H1 (cell line): ENCODE data around the gene TAB3. TPM values are rescaled to one million over a fixed set of nuclear protein-coding genes. Genes with fewer than 3 reads are reported as not detected.

ENCODE experiments used
- BRCA1 ChIP-seq: IDR thresholded peaks from 2 replicates; pipeline ENCODE4 v1.6.1; 2012; ENCODE audit warnings: low read depth, low read length, improper control_type of control experiment
- CEBPB ChIP-seq: IDR thresholded peaks from 2 replicates; pipeline ENCODE4 v1.6.1; 2012; ENCODE audit warnings: low read depth, low read length
- CHD2 ChIP-seq: IDR thresholded peaks from 2 replicates; pipeline ENCODE4 v1.6.1; 2012; ENCODE audit warnings: low read length, improper control_type of control experiment
- EGR1 ChIP-seq: IDR thresholded peaks from 2 replicates; pipeline ENCODE4 v1.6.1; 2011; ENCODE audit warnings: low read depth, low read length, borderline replicate concordance
- HDAC2 ChIP-seq, 2 experiments: fragments of 300-600 bp in 1 of 2; sonication (generic) in 1 of 2; IDR thresholded peaks; 2 replicates each; pipeline ENCODE4 v1.6.1; 2011 to 2012; ENCODE audit warnings: low read depth in 2 of 2, low read length in 2 of 2, mild to moderate bottlenecking in 2 of 2, moderate library complexity in 2 of 2, borderline replicate concordance in 1 of 2, inconsistent platforms in 1 of 2
- PHF8 ChIP-seq: fragments of 200-600 bp; sonication (generic); conservative IDR thresholded peaks from 2 replicates; pipeline ENCODE4 v1.7.1; 2012; ENCODE audit warnings: low read depth, mild to moderate bottlenecking, inconsistent platforms, low read length, moderate library complexity
- POU5F1 ChIP-seq: IDR thresholded peaks from 2 replicates; pipeline ENCODE4 v1.6.1; 2011; ENCODE audit warnings: low read depth, mild to moderate bottlenecking, low read length, moderate library complexity
- SRF ChIP-seq: IDR thresholded peaks from 2 replicates; pipeline ENCODE4 v1.6.1; 2011; ENCODE audit warnings: mild to moderate bottlenecking, low read depth, low read length, moderate library complexity
- ZNF274 ChIP-seq: IDR thresholded peaks from 2 replicates; pipeline ENCODE4 v1.7.0; 2012; ENCODE audit warnings: low read length, borderline replicate concordance; ENCODE audit errors: extremely low read depth
- polyA plus RNA-seq, 7 experiments: library from polyadenylated mRNA; depleted of rRNA in 3 of 7; stranded (reverse) in 5 of 7; unstranded in 2 of 7; fragments of >200 nt in 5 of 7; fragments of 200-250 nt in 2 of 7; gene quantifications; 1 replicate in 5 of 7; 2 replicates in 1 of 7; 4 replicates in 1 of 7; pipeline versions ENCODE4 v1.2.1 to v1.2.3, GENCODE V29; 2011 to 2013; ENCODE audit warnings: missing spikeins in 2 of 7, mixed read lengths in 2 of 7
- total RNA-seq: library from RNA; stranded (reverse); fragmentation: NEBNext Ultra II Directional; extraction: Animal tissue kit (Norgen Biotek cat#: 25700); gene quantifications from 2 replicates; pipeline ENCODE4 v1.2.1, GENCODE V29; 2021

The TAB3 gene
- total and polyA plus RNA-seq, 2 of the 8 experiments (the other 6 are each of a cell fraction or from before 2014, with no cell fraction given) = 12.7 to 12.9 TPM

DNA sequence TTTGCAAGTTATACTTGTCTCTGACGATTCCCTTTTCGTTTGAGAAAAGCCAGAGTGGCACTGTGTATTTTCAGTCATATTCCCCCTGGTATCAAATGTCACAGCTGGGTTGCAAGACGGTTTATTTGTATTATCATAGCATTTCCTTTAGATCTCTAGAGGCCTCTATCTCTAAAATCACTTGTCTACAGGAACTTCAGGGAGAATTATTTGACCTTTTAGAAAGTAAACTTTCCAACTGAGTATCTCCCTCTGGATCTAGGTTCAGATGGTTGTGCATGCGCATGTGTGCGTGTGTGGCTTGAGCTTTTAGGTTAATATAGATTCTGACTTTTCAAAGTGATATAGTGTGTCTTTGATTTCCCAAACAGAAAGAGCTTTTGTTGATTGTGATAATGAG lies 15.1 kb upstream of the TAB3 start (continued):
- no peak for TF ChIP-seq POU5F1
- no peak for TF ChIP-seq ZNF274
- no peak for TF ChIP-seq BRCA1
- no peak for TF ChIP-seq PHF8
- TF ChIP-seq CEBPB = no peak
- no peak for TF ChIP-seq HDAC2 (IDR thresholded peaks at IDR 0.05; ENCODE audit: borderline replicate concordance in 1 of 2, low read depth in 2 of 2, low read length in 2 of 2)
- TF ChIP-seq SRF = no peak
- TF ChIP-seq EGR1 = no peak
- TF ChIP-seq CHD2 = no peak
